ENCODE data around the gene TMPRSS13. TPM values are rescaled to one million over a fixed set of nuclear protein-coding genes. Genes with fewer than 3 reads are reported as not detected.

Gene TMPRSS13
- total RNA-seq, 2 experiments from 2014 or later = 0.79 to 1.1 TPM

DNA sequence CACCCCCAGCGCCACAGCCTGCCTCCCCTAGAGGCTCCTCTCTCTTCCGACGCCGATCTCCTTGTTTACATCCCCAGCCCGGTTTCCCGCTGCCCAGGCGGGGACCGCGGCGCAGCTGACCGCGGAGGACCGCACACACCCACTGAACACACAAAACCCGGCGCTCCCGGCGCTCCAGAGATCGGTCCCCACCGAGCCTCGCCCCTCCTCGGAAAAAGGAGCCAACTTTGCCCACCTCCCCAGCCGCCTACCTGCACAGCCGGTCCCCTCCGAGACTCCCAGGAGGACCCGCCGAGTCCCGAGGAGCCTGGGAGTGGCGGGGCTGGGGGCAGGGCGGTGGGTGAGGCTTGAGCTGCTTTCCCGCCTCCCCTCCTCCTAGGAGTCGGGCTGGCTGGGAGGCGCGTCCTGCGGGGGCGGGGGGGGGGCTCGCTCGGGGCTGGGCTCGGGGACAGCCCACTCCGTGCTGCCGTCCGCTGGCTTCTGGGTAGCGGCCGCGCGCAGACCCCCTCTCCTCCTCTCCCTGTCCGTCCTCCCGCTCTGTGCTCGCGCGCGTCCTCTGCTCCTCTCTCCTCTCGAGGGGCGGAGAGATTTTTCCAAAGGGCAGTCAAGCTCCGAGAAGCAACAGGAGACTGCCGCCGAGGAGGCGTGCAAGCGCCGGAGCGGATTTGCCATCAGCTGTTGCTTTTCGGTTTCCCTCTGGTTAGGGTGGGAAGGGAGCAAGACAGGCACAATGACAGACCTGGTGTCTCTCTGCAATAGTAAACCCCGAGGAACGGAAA, 52.7 kb downstream of the TMPRSS13 start, which contains the start of gene FXYD6:
Gene FXYD6 (minus strand): TSS at position 318 of the 779 bp plus-strand sequence. CDS start 33,882 bp downstream, outside the sequence.
- Histone ChIP-seq H4K20me1 (ENCODE audit: insufficient read depth, low read length) (no peaks in the 10 kb centered on the region), H3K36me3 (ENCODE audit: insufficient read depth, low read length) (no peaks in the 10 kb centered on the region), H3K9me2 (ENCODE audit: insufficient read depth, low read length) (no peaks in the 10 kb centered on the region), H3K4me2 (ENCODE audit: low read length) (no peak within 1 kb of the TSS), H3K9me3 (ENCODE audit: low read length) (no peaks in the 10 kb centered on the region), H3K27ac (ENCODE audit: low read depth, low read length, poor library complexity, severe bottlenecking) (no peak within 1 kb of the TSS), H3K4me3 (ENCODE audit: low read depth, low read length, poor library complexity, severe bottlenecking) (no peak within 1 kb of the TSS), H3K79me2 (ENCODE audit: insufficient read depth, low read depth, low read length) (no peaks in the 10 kb centered on the region), H3K4me1 (ENCODE audit: insufficient read depth, low read length, poor library complexity, severe bottlenecking) (no peaks in the 10 kb centered on the region), H2AFZ (ENCODE audit: low read length) (no peak within 1 kb of the TSS)
- ChIA-PET POLR2A (no interaction called here), CTCF (ENCODE audit: unreplicated experiment) (no interaction called here)
- BruUV-seq (replicated peaks) = no TSS peak
- DNase-seq (ENCODE audit: low spot score) = no peak
- no peak for TF ChIP-seq EZH2phosphoT487 (IDR thresholded peaks at IDR 0.05; ENCODE audit: borderline replicate concordance, low read depth, low read length)
- TF ChIP-seq, protein P1, sequence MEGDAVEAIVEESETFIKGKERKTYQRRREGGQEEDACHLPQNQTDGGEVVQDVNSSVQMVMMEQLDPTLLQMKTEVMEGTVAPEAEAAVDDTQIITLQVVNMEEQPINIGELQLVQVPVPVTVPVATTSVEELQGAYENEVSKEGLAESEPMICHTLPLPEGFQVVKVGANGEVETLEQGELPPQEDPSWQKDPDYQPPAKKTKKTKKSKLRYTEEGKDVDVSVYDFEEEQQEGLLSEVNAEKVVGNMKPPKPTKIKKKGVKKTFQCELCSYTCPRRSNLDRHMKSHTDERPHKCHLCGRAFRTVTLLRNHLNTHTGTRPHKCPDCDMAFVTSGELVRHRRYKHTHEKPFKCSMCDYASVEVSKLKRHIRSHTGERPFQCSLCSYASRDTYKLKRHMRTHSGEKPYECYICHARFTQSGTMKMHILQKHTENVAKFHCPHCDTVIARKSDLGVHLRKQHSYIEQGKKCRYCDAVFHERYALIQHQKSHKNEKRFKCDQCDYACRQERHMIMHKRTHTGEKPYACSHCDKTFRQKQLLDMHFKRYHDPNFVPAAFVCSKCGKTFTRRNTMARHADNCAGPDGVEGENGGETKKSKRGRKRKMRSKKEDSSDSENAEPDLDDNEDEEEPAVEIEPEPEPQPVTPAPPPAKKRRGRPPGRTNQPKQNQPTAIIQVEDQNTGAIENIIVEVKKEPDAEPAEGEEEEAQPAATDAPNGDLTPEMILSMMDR (conservative IDR thresholded peaks at IDR 0.05; ENCODE audit: low read length) = no peak
- intact Hi-C loops (cut with micrococcal nuclease; ENCODE audit: unreplicated experiment) = no loop called here

DNA sequence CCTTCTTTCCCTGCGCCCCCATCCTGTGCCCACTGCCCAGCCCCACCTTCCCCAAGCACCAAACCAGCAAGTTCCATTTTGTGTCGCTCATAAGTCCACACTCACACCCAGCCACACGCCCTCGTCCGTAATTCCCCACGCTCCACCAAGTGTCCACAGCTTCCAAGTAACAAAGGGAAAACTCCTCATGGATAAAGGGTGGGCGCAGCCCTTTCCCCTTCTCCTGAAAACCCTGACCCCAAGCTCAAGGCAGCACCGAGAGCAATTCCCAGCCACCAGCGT, 53.2 kb downstream of the TMPRSS13 start:
- H3K27ac ChIP-seq (ENCODE audit: low read depth, low read length, poor library complexity, severe bottlenecking) = no peak overlapping the region
- H4K20me1 ChIP-seq (ENCODE audit: insufficient read depth, low read length) = no peaks in the 10 kb centered on the region
- no peaks in the 10 kb centered on the region for H3K79me2 ChIP-seq (ENCODE audit: insufficient read depth, low read depth, low read length)
- no peak overlapping the region for H2AFZ ChIP-seq (ENCODE audit: low read length)
- no peaks in the 10 kb centered on the region for H3K4me1 ChIP-seq (ENCODE audit: insufficient read depth, low read length, poor library complexity, severe bottlenecking)
- no peak for DNase-seq (ENCODE audit: low spot score)
- TF ChIP-seq EZH2phosphoT487 (IDR thresholded peaks at IDR 0.05; ENCODE audit: borderline replicate concordance, low read depth, low read length) = no peak
- TF ChIP-seq, protein P1 (conservative IDR thresholded peaks at IDR 0.05; ENCODE audit: low read length) = no peak
- no peaks in the 10 kb centered on the region for H3K9me3 ChIP-seq (ENCODE audit: low read length)
- no peak overlapping the region for H3K4me2 ChIP-seq (ENCODE audit: low read length)
- no TSS peak for BruUV-seq (replicated peaks)
- no peaks in the 10 kb centered on the region for H3K9me2 ChIP-seq (ENCODE audit: insufficient read depth, low read length)
- no peaks in the 10 kb centered on the region for H3K36me3 ChIP-seq (ENCODE audit: insufficient read depth, low read length)
- H3K4me3 ChIP-seq (ENCODE audit: low read depth, low read length, poor library complexity, severe bottlenecking) = no peak overlapping the region
- ChIA-PET POLR2A (no interaction called here), CTCF (ENCODE audit: unreplicated experiment) (no interaction called here)
- intact Hi-C loops (cut with micrococcal nuclease; ENCODE audit: unreplicated experiment) = no loop called here

DNA sequence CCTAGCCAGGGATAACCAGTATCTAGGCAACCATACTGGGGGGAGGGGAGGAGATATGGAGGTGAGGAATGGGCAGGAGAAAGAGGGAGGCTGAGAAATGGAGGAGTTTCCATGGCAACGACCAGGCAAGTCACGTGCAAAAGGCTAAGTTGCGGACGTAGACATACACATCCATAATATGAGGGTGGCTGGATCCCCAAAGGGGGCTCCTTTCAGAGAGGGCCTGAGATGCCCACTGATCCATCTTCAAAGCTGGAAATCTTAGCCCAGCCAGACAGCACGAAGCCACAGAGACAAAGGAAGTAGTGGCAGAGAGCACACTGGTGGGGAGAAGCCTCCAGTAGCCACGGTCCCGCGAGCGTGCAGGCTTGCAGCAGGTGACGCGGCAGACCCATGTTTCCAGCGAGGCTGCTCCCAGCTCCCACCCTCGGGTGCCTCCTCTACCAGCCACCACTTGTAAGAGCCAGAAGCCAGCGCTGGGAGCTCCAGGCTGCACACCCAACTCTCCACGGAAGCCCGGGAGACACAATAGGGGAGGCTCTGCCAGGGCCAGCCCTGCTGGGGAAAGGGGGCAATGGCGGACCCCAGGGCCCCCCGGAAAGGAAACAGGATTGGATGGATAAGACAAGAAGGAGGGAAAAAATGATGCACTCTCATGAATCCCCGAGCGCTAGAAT, 53.7 kb downstream of the TMPRSS13 start:
- ChIA-PET CTCF (ENCODE audit: unreplicated experiment) (no interaction called here), POLR2A (no interaction called here)
- TF ChIP-seq EZH2phosphoT487 (IDR thresholded peaks at IDR 0.05; ENCODE audit: borderline replicate concordance, low read depth, low read length) = no peak
- Histone ChIP-seq H3K9me3 (ENCODE audit: low read length) (no peaks in the 10 kb centered on the region), H3K9me2 (ENCODE audit: insufficient read depth, low read length) (no peaks in the 10 kb centered on the region), H3K79me2 (ENCODE audit: insufficient read depth, low read depth, low read length) (no peaks in the 10 kb centered on the region), H3K27ac (ENCODE audit: low read depth, low read length, poor library complexity, severe bottlenecking) (no peak overlapping the region), H4K20me1 (ENCODE audit: insufficient read depth, low read length) (no peaks in the 10 kb centered on the region), H3K4me2 (ENCODE audit: low read length) (no peak overlapping the region), H3K4me3 (ENCODE audit: low read depth, low read length, poor library complexity, severe bottlenecking) (no peak overlapping the region), H3K36me3 (ENCODE audit: insufficient read depth, low read length) (no peaks in the 10 kb centered on the region), H2AFZ (ENCODE audit: low read length) (no peak overlapping the region), H3K4me1 (ENCODE audit: insufficient read depth, low read length, poor library complexity, severe bottlenecking) (no peaks in the 10 kb centered on the region)
- intact Hi-C loops (cut with micrococcal nuclease; ENCODE audit: unreplicated experiment) = no loop called here
- DNase-seq (ENCODE audit: low spot score) = no peak
- BruUV-seq (replicated peaks) = no TSS peak

Data from OCI-LY7 (cell line).